Left lung (tissue), 10 donors: ENCODE results near the gene DTWD2. TPM values are rescaled to one million over a fixed set of nuclear protein-coding genes. Genes with fewer than 3 reads are reported as not detected.

Experiments
- ATAC-seq: fragments of 200-7000 bp; cut with Tn5 transposase; one replicate; pipeline ENCODE4 v1.9.1; 2020; ENCODE audit warnings: moderate library complexity
- DNase-seq, 4 donors: peaks; one replicate each; pipeline ENCODE4 v3.0.0-alpha.2; 2013 to 2020
- H3K27ac ChIP-seq, 2 donors: fragments of 200-600 bp; sonication (generic) in 1 of 2; one replicate each; pipeline versions ENCODE4 v1.5.0 to v1.8.0; 2020 to 2021
- H3K27me3 ChIP-seq, 2 donors: fragments of 200-600 bp; sonication (generic) in 1 of 2; one replicate each; pipeline versions ENCODE4 v1.5.0 to v1.8.0; 2020 to 2021
- H3K36me3 ChIP-seq, 2 donors: fragments of 200-600 bp; sonication (generic) in 1 of 2; one replicate each; pipeline versions ENCODE4 v1.5.0 to v1.8.0; 2020 to 2021
- H3K4me1 ChIP-seq, 2 donors: fragments of 200-600 bp; one replicate each; pipeline ENCODE4 v1.8.0; 2021
- H3K4me3 ChIP-seq, 2 donors: fragments of 200-600 bp; sonication (generic) in 1 of 2; one replicate each; pipeline versions ENCODE4 v1.5.0 to v1.8.0; 2020 to 2021; ENCODE audit warnings: mild to moderate bottlenecking in 1 of 2
- H3K9me3 ChIP-seq, 2 donors: fragments of 200-600 bp; sonication (generic) in 1 of 2; one replicate each; pipeline versions ENCODE4 v1.5.0 to v1.8.0; 2020 to 2021
- CTCF ChIP-seq, 2 donors: fragments of 200-600 bp; sonication (generic) in 1 of 2; IDR thresholded peaks; one replicate each; pipeline versions ENCODE4 v1.5.0 to v1.8.0; 2021; ENCODE audit warnings: antibody characterized with exemption in 2 of 2
- intact Hi-C, 2 donors: fragments of 100-400 bp; cut with DNase I; formaldehyde crosslinking; loops; one replicate each; pipeline versions ENCODE4 v1.11.2 to v1.14.2; 2022
- polyA plus RNA-seq, 6 donors: library from polyadenylated mRNA; unstranded; fragments of 120-200 nt; gene quantifications; one replicate each; pipeline ENCODE4 v1.2.1, GENCODE V29; 2013; ENCODE audit not compliant: insufficient read length in 6 of 6
- total RNA-seq, 2 donors: library from RNA; stranded (reverse); fragmentation: NEBNext Ultra II Directional; extraction: Animal tissue kit (Norgen Biotek cat#: 25700); gene quantifications; one replicate each; pipeline ENCODE4 v1.2.1, GENCODE V29; 2021
- donor health status: DM: no; HTN: yes; CAD: no.
- donor health status: DM: no; HTN: no; CAD: no.

DTWD2 gene
- total and polyA plus RNA-seq, 8 donors = 4.9 to 8.5 (median 7.1) TPM

GRCh38 chr5:118946138-118946800 is 42.1 kb downstream of the DTWD2 start:
- H3K36me3 ChIP-seq = no peaks in the 10 kb centered on the region
- DNase-seq (no peak), ATAC-seq (no peak)
- no peak for TF ChIP-seq CTCF (IDR thresholded peaks at IDR 0.05)
- H3K4me3 ChIP-seq = no peak overlapping the region
- H3K4me1 ChIP-seq = no peaks in the 10 kb centered on the region
- H3K9me3 ChIP-seq = no peaks in the 10 kb centered on the region
- H3K27me3 ChIP-seq = no peaks in the 10 kb centered on the region
- intact Hi-C loops = no loop called here
- no peak overlapping the region for H3K27ac ChIP-seq

DNA sequence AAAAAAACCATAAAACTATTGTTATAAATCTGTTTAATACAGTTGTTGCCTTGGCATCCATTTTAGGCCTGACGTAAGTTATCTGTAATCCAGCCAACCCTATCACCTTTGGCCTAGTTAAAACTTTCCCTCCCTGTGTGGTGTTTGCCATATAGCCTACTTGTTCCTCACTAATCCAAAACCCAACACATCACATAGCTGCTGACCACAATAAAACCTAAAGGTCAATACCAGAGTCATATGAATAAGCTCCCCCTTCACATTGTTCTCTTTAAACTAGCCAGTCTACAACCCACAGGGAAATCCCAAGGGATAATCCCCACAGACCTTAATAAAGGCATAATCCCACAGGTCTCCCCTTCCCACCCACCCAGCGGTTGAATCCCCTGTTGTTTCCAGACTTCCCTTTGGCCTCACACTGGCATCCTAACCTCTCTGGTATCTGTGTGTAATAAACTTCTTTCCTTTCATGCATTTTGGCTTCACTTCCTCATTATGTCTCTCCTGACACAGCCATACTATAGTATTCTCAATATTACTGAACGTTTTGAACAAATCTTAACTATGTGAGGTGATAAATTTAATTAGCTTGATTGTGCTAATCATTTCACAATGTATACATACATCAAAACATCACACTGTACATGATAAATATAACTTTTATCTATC is 50.8 kb downstream of the DTWD2 start:
- no peaks in the 10 kb centered on the region for H3K4me1 ChIP-seq
- ATAC-seq (no peak), DNase-seq (no peak)
- H3K4me3 ChIP-seq = no peak overlapping the region
- H3K27ac ChIP-seq = no peak overlapping the region
- H3K36me3 ChIP-seq = no peaks in the 10 kb centered on the region
- intact Hi-C loops = no loop called here
- H3K9me3 ChIP-seq = no peaks in the 10 kb centered on the region
- no peaks in the 10 kb centered on the region for H3K27me3 ChIP-seq
- no peak for TF ChIP-seq CTCF (IDR thresholded peaks at IDR 0.05)

- H3K27me3 ChIP-seq = no peaks in the 10 kb centered on the region
- intact Hi-C loops = no loop called here
- no peak for TF ChIP-seq CTCF (IDR thresholded peaks at IDR 0.05)
- DNase-seq = no peak
- no peaks in the 10 kb centered on the region for H3K36me3 ChIP-seq
- peaks cover 0 to 2% of the 10 kb centered on the region in 2 donors for H3K9me3 ChIP-seq
- ATAC-seq = no peak
- H3K4me1 ChIP-seq = no peaks in the 10 kb centered on the region
- H3K4me3 ChIP-seq = no peak overlapping the region
- H3K27ac ChIP-seq = no peak overlapping the region
Observed at GRCh38 chr5:118933703-118934102, 54.6 kb downstream of the DTWD2 start.

- ATAC-seq (no peak), DNase-seq (no peak)
- no peak for TF ChIP-seq CTCF (IDR thresholded peaks at IDR 0.05)
- Histone ChIP-seq H3K36me3 (no peaks in the 10 kb centered on the region), H3K4me1 (no peaks in the 10 kb centered on the region), H3K27ac (no peak overlapping the region), H3K9me3 (peaks cover 0 to 2% of the 10 kb centered on the region in 2 donors), H3K27me3 (no peaks in the 10 kb centered on the region), H3K4me3 (no peak overlapping the region)
- intact Hi-C loops = no loop called here
Observed at GRCh38 chr5:118931564-118931963, 56.8 kb downstream of the DTWD2 start.

- ATAC-seq (no peak), DNase-seq (no peak)
- Histone ChIP-seq H3K9me3 (no peaks in the 10 kb centered on the region), H3K4me3 (no peak overlapping the region), H3K27me3 (no peaks in the 10 kb centered on the region), H3K4me1 (no peaks in the 10 kb centered on the region), H3K36me3 (no peaks in the 10 kb centered on the region), H3K27ac (no peak overlapping the region)
- intact Hi-C loops = no loop called here
- TF ChIP-seq CTCF (IDR thresholded peaks at IDR 0.05) = no peak
Observed at GRCh38 chr5:118924006-118924389, 64.3 kb downstream of the DTWD2 start.
